Liver (tissue), 9 donors: ENCODE measurements around the gene PFDN4. TPM values are rescaled to one million over a fixed set of nuclear protein-coding genes. Genes with fewer than 3 reads are reported as not detected.

Experiments used
- DNase-seq: peaks from one replicate; pipeline ENCODE4 v3.0.0-alpha.2; 2017; ENCODE audit warnings: low spot score
- H3K27ac ChIP-seq, 2 donors: one replicate each; pipeline ENCODE4 v1.7.0; 2013; ENCODE audit warnings: inconsistent platforms in 2 of 2, low read length in 2 of 2, control low read depth in 1 of 2, low read depth in 1 of 2, mild to moderate bottlenecking in 1 of 2
- H3K27me3 ChIP-seq, 4 donors: one replicate each; pipeline versions ENCODE4 v1.6.1 to v1.7.0; 2013; ENCODE audit warnings: low read length in 3 of 4, inconsistent platforms in 1 of 4, mild to moderate bottlenecking in 1 of 4, moderate library complexity in 1 of 4; ENCODE audit not compliant: control insufficient read depth in 4 of 4, insufficient read depth in 4 of 4
- H3K36me3 ChIP-seq, 4 donors: one replicate each; pipeline versions ENCODE4 v1.6.1 to v1.7.0; 2013; ENCODE audit warnings: low read length in 3 of 4, mild to moderate bottlenecking in 3 of 4, low read depth in 1 of 4, moderate library complexity in 1 of 4; ENCODE audit not compliant: control insufficient read depth in 4 of 4, insufficient read depth in 3 of 4
- H3K4me1 ChIP-seq, 4 donors: one replicate each; pipeline versions ENCODE4 v1.6.1 to v1.7.0; 2013; ENCODE audit warnings: low read length in 3 of 4, mild to moderate bottlenecking in 3 of 4, moderate library complexity in 1 of 4; ENCODE audit not compliant: control insufficient read depth in 4 of 4, insufficient read depth in 4 of 4
- H3K4me3 ChIP-seq, 3 donors: one replicate each; pipeline versions ENCODE4 v1.6.1 to v1.7.0; 2013; ENCODE audit warnings: low read length in 3 of 3, control low read depth in 1 of 3, low read depth in 1 of 3, mild to moderate bottlenecking in 1 of 3
- H3K9ac ChIP-seq, 2 donors: one replicate each; pipeline ENCODE4 v1.7.0; 2013; ENCODE audit warnings: low read length in 2 of 2, mild to moderate bottlenecking in 2 of 2, moderate library complexity in 2 of 2, control low read depth in 1 of 2, low read depth in 1 of 2
- H3K9me3 ChIP-seq, 4 donors: one replicate each; pipeline versions ENCODE4 v1.6.1 to v1.7.0; 2013; ENCODE audit warnings: low read length in 3 of 4; ENCODE audit not compliant: control insufficient read depth in 4 of 4
- ATF3 ChIP-seq: IDR thresholded peaks from 2 replicates; pipeline ENCODE4 v1.6.1; 2016; ENCODE audit warnings: antibody characterized with exemption
- CTCF ChIP-seq: fragments of 150-350 bp; IDR thresholded peaks from 2 replicates; pipeline ENCODE4 v1.5.1; 2017; ENCODE audit warnings: improper control_type of control experiment, low read depth, low read length; ENCODE audit not compliant: missing input control
- EGR1 ChIP-seq, 2 donors: IDR thresholded peaks; 2 replicates each; pipeline ENCODE4 v1.6.1; 2016 to 2018; ENCODE audit warnings: antibody characterized with exemption in 2 of 2, low read depth in 2 of 2
- FOXA2 ChIP-seq: IDR thresholded peaks from 2 replicates; pipeline ENCODE4 v1.6.1; 2016; ENCODE audit warnings: antibody characterized with exemption
- HNF4A ChIP-seq, 2 donors: conservative IDR thresholded peaks; 2 replicates each; pipeline ENCODE4 v1.6.1; 2016; ENCODE audit warnings: antibody characterized with exemption in 2 of 2, mild to moderate bottlenecking in 2 of 2
- HNF4G ChIP-seq: IDR thresholded peaks from 2 replicates; pipeline ENCODE4 v1.6.1; 2016; ENCODE audit warnings: antibody characterized with exemption
- JUND ChIP-seq, 2 donors: IDR thresholded peaks; 2 replicates each; pipeline ENCODE4 v1.6.1; 2016; ENCODE audit warnings: antibody characterized with exemption in 2 of 2
- MAX ChIP-seq: IDR thresholded peaks from 2 replicates; pipeline ENCODE4 v1.6.1; 2016; ENCODE audit warnings: antibody characterized with exemption
- NR2F2 ChIP-seq: IDR thresholded peaks from 2 replicates; pipeline ENCODE4 v1.6.1; 2016; ENCODE audit warnings: antibody characterized with exemption
- RAD21 ChIP-seq, 2 donors: IDR thresholded peaks; 2 replicates each; pipeline ENCODE4 v1.6.1; 2016; ENCODE audit warnings: antibody characterized with exemption in 2 of 2, mild to moderate bottlenecking in 2 of 2
- RXRA ChIP-seq, 2 donors: IDR thresholded peaks; 2 replicates each; pipeline ENCODE4 v1.6.1; 2017 to 2018; ENCODE audit warnings: antibody characterized with exemption in 2 of 2, mild to moderate bottlenecking in 1 of 2
- SP1 ChIP-seq: IDR thresholded peaks from 2 replicates; pipeline ENCODE4 v1.6.1; 2018; ENCODE audit warnings: antibody characterized with exemption, mild to moderate bottlenecking
- TAF1 ChIP-seq: conservative IDR thresholded peaks from 2 replicates; pipeline ENCODE4 v1.6.1; 2016; ENCODE audit warnings: antibody characterized with exemption, mild to moderate bottlenecking
- YY1 ChIP-seq: IDR thresholded peaks from 2 replicates; pipeline ENCODE4 v1.6.1; 2016; ENCODE audit warnings: antibody characterized with exemption, mild to moderate bottlenecking
- ZBTB33 ChIP-seq: IDR thresholded peaks from 2 replicates; pipeline ENCODE4 v1.6.1; 2016; ENCODE audit warnings: antibody characterized with exemption
- WGBS: extraction: QIAGEN DNeasy Blood & Tissue Kit; methylation state at CpG from one replicate; pipeline ENCODE4 v1.1.7; 2013; 5-methylcytosine and 5-hydroxymethylcytosine counted together
- polyA plus RNA-seq, 2 donors: library from polyadenylated mRNA; stranded (reverse) in 1 of 2; unstranded in 1 of 2; fragments of 200-250 nt in 1 of 2; fragments of >200 nt in 1 of 2; fragmentation: Nextera tagmentation in 1 of 2; extraction: Ambion mirVana in 1 of 2; gene quantifications; one replicate each; pipeline versions ENCODE4 v1.2.1 to v1.2.3, GENCODE V29; 2013 to 2015
- total RNA-seq, 2 donors: library from RNA; depleted of rRNA; stranded (reverse); fragments of >200 nt; gene quantifications; one replicate each; pipeline ENCODE4 v1.2.3, GENCODE V29; 2014
- donor health status: healthy.
- donor health status: healthy.
- donor health status: healthy.
- donor health status: healthy.
- donor health status: healthy.

The PFDN4 gene
- total and polyA plus RNA-seq, 4 donors: 12.9 to 17.3 (median 13.5) TPM

- 96% methylated on average over 3 of the region's 3 CpGs for WGBS
- peaks cover 0 to 5% (median 4%) of the 10 kb centered on the region in 4 donors for H3K36me3 ChIP-seq
- no peaks in the 10 kb centered on the region for H3K27me3 ChIP-seq
- no peak for DNase-seq
- H3K4me1 ChIP-seq: peaks cover 0 to under 1% (median 0%) of the 10 kb centered on the region in 4 donors
- no peak overlapping the region for H3K4me3 ChIP-seq
- TF ChIP-seq SP1 (no peak), MAX (no peak), ZBTB33 (no peak), NR2F2 (no peak), HNF4A (conservative IDR thresholded peaks at IDR 0.05) (no peak), ATF3 (no peak), CTCF (no peak), JUND (IDR thresholded peaks at IDR 0.05) (no peak), RAD21 (IDR thresholded peaks at IDR 0.05) (no peak), TAF1 (no peak), FOXA2 (no peak), YY1 (no peak), HNF4G (no peak)
- H3K9me3 ChIP-seq: no peaks in the 10 kb centered on the region
- no peak overlapping the region for H3K9ac ChIP-seq
- no peak overlapping the region for H3K27ac ChIP-seq
Observed at GRCh38 chr20:54215157-54215789, 7.4 kb downstream of the PFDN4 start.

- Histone ChIP-seq H3K4me1 (peaks cover 5 to 14% (median 14%) of the 10 kb centered on the region in 4 donors), H3K9me3 (no peaks in the 10 kb centered on the region), H3K4me3 (no peak overlapping the region), H3K27ac (no peak overlapping the region), H3K36me3 (peaks cover 0 to 5% (median 4%) of the 10 kb centered on the region in 4 donors), H3K27me3 (no peaks in the 10 kb centered on the region), H3K9ac (no peak overlapping the region)
- WGBS: 91% methylated on average over 7 of the region's 7 CpGs
- TF ChIP-seq SP1 (no peak), ATF3 (no peak), MAX (no peak), RAD21 (IDR thresholded peaks at IDR 0.05) (no peak), YY1 (no peak), FOXA2 (no peak), EGR1 (IDR thresholded peaks at IDR 0.05; ENCODE audit: low read depth in 2 of 2) (no peak), TAF1 (no peak), RXRA (IDR thresholded peaks at IDR 0.05) (no peak), HNF4A (conservative IDR thresholded peaks at IDR 0.05) (no peak)
- DNase-seq: no peak
Observed at GRCh38 chr20:54217762-54218161, 9.9 kb downstream of the PFDN4 start.
